ENCODE data around the gene MS4A6A. TPM values are rescaled to one million over a fixed set of nuclear protein-coding genes. Genes with fewer than 3 reads are reported as not detected.

MS4A6A gene
- polyA plus RNA-seq, 1 of the 3 experiments (the other 2 are of a cell fraction), result not detected

- Histone ChIP-seq H3K9me3 (no peaks in the 10 kb centered on the region), H2AFZ (ENCODE audit: low read depth) (no peak overlapping the region), H3F3A (replicated peaks; ENCODE audit: insufficient read depth) (no peaks in the 10 kb centered on the region), H4K20me1 (ENCODE audit: insufficient read depth) (no peaks in the 10 kb centered on the region), H3K36me3 (replicated peaks in 1 of 2; ENCODE audit: control insufficient read depth in 1 of 2, insufficient read depth in 2 of 2, low read length in 1 of 2) (no peaks in the 10 kb centered on the region), H3K9me2 (no peaks in the 10 kb centered on the region), H3K4me3 (ENCODE audit: low read depth in 2 of 2, low read length in 1 of 2) (no peak overlapping the region), H3K27ac (ENCODE audit: low read depth in 2 of 2, low read length in 1 of 2) (no peak overlapping the region), H3K9ac (no peak overlapping the region), H3K27me3 (ENCODE audit: insufficient read depth) (no peaks in the 10 kb centered on the region), H3K79me2 (ENCODE audit: insufficient read depth) (no peaks in the 10 kb centered on the region), H3K4me2 (no peak overlapping the region), H3K4me1 (ENCODE audit: control insufficient read depth in 1 of 2, insufficient read depth in 2 of 2, low read depth in 1 of 2, low read length in 1 of 2) (no peaks in the 10 kb centered on the region)
- ChIA-PET CTCF (no interaction called here), POLR2A (no interaction called here)
- 29% methylated on average over 2 of the region's 2 CpGs for WGBS (ENCODE audit: low lambda C conversion rate)
- TF ChIP-seq, protein P1, sequence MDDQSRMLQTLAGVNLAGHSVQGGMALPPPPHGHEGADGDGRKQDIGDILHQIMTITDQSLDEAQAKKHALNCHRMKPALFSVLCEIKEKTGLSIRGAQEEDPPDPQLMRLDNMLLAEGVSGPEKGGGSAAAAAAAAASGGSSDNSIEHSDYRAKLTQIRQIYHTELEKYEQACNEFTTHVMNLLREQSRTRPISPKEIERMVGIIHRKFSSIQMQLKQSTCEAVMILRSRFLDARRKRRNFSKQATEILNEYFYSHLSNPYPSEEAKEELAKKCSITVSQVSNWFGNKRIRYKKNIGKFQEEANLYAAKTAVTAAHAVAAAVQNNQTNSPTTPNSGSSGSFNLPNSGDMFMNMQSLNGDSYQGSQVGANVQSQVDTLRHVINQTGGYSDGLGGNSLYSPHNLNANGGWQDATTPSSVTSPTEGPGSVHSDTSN (IDR thresholded peaks at IDR 0.05), result no peak
- TF ChIP-seq JUND (IDR thresholded peaks at IDR 0.05), result no peak
- no peak for TF ChIP-seq USF1 (IDR thresholded peaks at IDR 0.05; ENCODE audit: borderline replicate concordance, low read depth)
- TF ChIP-seq IRF3 (IDR thresholded peaks at IDR 0.05; ENCODE audit: low read depth, low read length), result no peak
- TF ChIP-seq EP300 (IDR thresholded peaks at IDR 0.05; ENCODE audit: borderline replicate concordance in 1 of 2, low read depth in 1 of 2, low read length in 1 of 2), result no peak
- DNase-seq, result no peak
These were observed 23.6 kb downstream of the MS4A6A start for GRCh38 chr11:60159284-60159683.

DNA sequence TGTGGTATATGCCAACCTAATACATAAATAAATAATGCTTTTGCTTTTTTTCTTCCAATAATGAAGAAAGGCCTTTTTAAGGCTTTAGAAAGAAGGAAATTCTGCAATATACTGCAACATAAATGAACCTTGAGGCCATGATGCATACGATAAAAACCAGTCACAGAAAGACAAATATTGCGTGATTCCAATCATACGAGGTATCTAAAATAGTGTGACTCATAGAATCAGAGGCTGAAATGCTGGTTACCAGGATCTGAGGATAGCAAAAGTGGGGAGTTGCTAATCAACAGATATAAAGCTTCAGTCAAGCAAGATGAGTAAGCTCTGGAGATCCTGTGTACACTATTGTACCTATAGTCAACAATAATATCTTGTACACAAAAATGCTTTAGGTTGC, 24.2 kb downstream of the MS4A6A start:
- H3K36me3 ChIP-seq (replicated peaks in 1 of 2; ENCODE audit: control insufficient read depth in 1 of 2, insufficient read depth in 2 of 2, low read length in 1 of 2), result no peaks in the 10 kb centered on the region
- no peak overlapping the region for H3K27ac ChIP-seq (ENCODE audit: low read depth in 2 of 2, low read length in 1 of 2)
- H3K4me2 ChIP-seq, result no peak overlapping the region
- H3K9me3 ChIP-seq, result no peaks in the 10 kb centered on the region
- H4K20me1 ChIP-seq (ENCODE audit: insufficient read depth), result no peaks in the 10 kb centered on the region
- H3K27me3 ChIP-seq (ENCODE audit: insufficient read depth), result no peaks in the 10 kb centered on the region
- no peaks in the 10 kb centered on the region for H3K4me1 ChIP-seq (ENCODE audit: control insufficient read depth in 1 of 2, insufficient read depth in 2 of 2, low read depth in 1 of 2, low read length in 1 of 2)
- H2AFZ ChIP-seq (ENCODE audit: low read depth), result no peak overlapping the region
- ChIA-PET POLR2A (no interaction called here), CTCF (no interaction called here)
- H3K4me3 ChIP-seq (ENCODE audit: low read depth in 2 of 2, low read length in 1 of 2), result no peak overlapping the region
- TF ChIP-seq NRF1 (IDR thresholded peaks at IDR 0.05; ENCODE audit: low read depth, low read length) (no peak), FOSL2 (IDR thresholded peaks at IDR 0.05; ENCODE audit: borderline replicate concordance, low read depth) (no peak)
- WGBS (ENCODE audit: low lambda C conversion rate), result 4% methylated on average over 3 of the region's 3 CpGs
- no peaks in the 10 kb centered on the region for H3K79me2 ChIP-seq (ENCODE audit: insufficient read depth)
- no peak for DNase-seq
- no peak overlapping the region for H3K9ac ChIP-seq
- no peaks in the 10 kb centered on the region for H3K9me2 ChIP-seq
- H3F3A ChIP-seq (replicated peaks; ENCODE audit: insufficient read depth), result no peaks in the 10 kb centered on the region

DNA sequence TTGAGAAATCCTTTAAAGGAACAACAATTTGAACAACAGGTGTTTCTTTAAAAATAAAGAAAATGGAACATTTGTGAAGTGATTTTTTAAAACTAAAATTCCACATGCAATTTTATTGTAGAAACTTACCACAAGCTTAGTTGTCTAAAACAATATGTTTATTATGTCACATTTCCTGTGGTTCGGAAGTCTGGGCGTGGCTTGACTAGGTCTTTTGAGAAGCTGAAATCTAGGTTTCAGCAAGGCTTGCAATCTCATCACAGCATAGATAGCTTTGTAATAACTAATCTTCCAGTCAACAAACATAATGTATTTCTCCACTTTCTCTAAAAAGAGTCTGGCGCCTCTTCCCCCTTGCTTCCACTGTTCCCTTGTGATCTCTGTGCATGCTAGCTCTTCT, 27.0 kb downstream of the MS4A6A start:
- Histone ChIP-seq H3K36me3 (replicated peaks in 1 of 2; ENCODE audit: control insufficient read depth in 1 of 2, insufficient read depth in 2 of 2, low read length in 1 of 2) (no peaks in the 10 kb centered on the region), H3K9ac (no peak overlapping the region), H2AFZ (ENCODE audit: low read depth) (no peak overlapping the region), H3K4me1 (ENCODE audit: control insufficient read depth in 1 of 2, insufficient read depth in 2 of 2, low read depth in 1 of 2, low read length in 1 of 2) (no peaks in the 10 kb centered on the region), H3F3A (replicated peaks; ENCODE audit: insufficient read depth) (no peaks in the 10 kb centered on the region), H3K4me3 (ENCODE audit: low read depth in 2 of 2, low read length in 1 of 2) (no peak overlapping the region), H3K79me2 (ENCODE audit: insufficient read depth) (no peaks in the 10 kb centered on the region), H3K4me2 (no peak overlapping the region), H3K9me3 (no peaks in the 10 kb centered on the region), H3K27me3 (ENCODE audit: insufficient read depth) (no peaks in the 10 kb centered on the region), H3K27ac (ENCODE audit: low read depth in 2 of 2, low read length in 1 of 2) (no peak overlapping the region), H4K20me1 (ENCODE audit: insufficient read depth) (no peaks in the 10 kb centered on the region), H3K9me2 (no peaks in the 10 kb centered on the region)
- CTCF ChIA-PET, result interaction anchor here (1.4 kb wide), 1 partner anchor 13 kb away, joined by 3 read pairs; no protein-coding TSS in a partner anchor
- no peak for DNase-seq
- WGBS (ENCODE audit: low lambda C conversion rate), result 40% methylated on average over 3 of the region's 3 CpGs
- POLR2A ChIA-PET, result no interaction called here
- TF ChIP-seq EP300 (IDR thresholded peaks at IDR 0.05; ENCODE audit: borderline replicate concordance in 1 of 2, low read depth in 1 of 2, low read length in 1 of 2) (no peak), CHD2 (IDR thresholded peaks at IDR 0.05; ENCODE audit: low read length, partially characterized antibody) (no peak), POLR2AphosphoS5 (IDR thresholded peaks at IDR 0.05; ENCODE audit: low read depth, low read length) (no peak), SIN3A (IDR thresholded peaks at IDR 0.05; ENCODE audit: borderline replicate concordance, low read depth, low read length) (no peak), RXRA (IDR thresholded peaks at IDR 0.05; ENCODE audit: borderline replicate concordance, low read depth) (no peak), ZBTB33 (IDR thresholded peaks at IDR 0.05; ENCODE audit: borderline replicate concordance, low read depth) (no peak), TCF12 (IDR thresholded peaks at IDR 0.05) (no peak), EZH2phosphoT487 (IDR thresholded peaks at IDR 0.05; ENCODE audit: borderline replicate concordance, low read depth) (no peak), MXI1 (IDR thresholded peaks at IDR 0.05; ENCODE audit: low read depth, low read length) (no peak)
- TF ChIP-seq, protein P1 (IDR thresholded peaks at IDR 0.05), result no peak
